ENCODE data around the gene HCN2. TPM values are rescaled to one million over a fixed set of nuclear protein-coding genes. Genes with fewer than 3 reads are reported as not detected.

Gene HCN2
- total RNA-seq, 2 donors from 2014 or later, result 0.17 to 0.40 TPM

DNA sequence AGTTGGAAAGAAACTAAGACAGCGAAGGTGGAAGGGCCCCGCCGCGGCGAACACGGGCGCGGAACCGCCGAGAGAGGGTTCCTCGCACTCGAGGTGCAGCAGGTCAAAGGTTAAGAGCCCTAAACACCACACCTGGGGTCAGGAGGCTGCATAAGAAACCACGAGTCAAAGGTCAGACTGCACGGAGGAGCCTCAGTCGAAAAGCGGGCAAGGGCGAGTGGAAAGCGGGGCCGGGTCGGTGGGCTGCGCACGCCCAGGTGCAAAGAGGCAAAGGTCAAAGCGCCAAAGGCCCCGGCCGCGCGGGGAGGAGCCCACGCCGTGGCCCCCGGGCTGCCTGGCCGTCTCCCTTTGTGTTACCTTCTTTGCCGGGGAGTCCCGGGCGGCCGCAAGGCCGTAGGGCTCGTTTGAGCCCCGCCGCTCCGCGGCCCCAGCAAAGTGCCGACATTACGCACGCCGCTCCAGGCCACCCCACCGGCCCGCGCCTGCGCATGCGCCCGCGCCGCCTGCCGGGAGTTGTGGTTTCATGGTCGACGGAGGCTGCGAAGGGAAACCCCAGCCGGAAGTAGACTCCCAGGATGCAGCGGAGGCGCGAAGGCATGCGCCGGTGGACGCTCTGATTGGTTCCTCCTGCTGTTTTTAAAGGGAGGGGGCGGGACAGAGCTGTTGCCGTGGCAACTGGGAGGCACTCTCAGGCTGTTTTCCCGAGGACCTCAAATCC lies 43.5 kb downstream of the HCN2 start, which contains the start of gene POLRMT:
TSS of gene POLRMT (minus strand) at position 470 of the 718 bp plus-strand sequence. CDS start at position 445, 25 bp downstream.
- intact Hi-C loops (cut with DNase I), result no loop called here
- H3K27ac ChIP-seq, result peak within 1 kb of the TSS; percentile 76

DNA sequence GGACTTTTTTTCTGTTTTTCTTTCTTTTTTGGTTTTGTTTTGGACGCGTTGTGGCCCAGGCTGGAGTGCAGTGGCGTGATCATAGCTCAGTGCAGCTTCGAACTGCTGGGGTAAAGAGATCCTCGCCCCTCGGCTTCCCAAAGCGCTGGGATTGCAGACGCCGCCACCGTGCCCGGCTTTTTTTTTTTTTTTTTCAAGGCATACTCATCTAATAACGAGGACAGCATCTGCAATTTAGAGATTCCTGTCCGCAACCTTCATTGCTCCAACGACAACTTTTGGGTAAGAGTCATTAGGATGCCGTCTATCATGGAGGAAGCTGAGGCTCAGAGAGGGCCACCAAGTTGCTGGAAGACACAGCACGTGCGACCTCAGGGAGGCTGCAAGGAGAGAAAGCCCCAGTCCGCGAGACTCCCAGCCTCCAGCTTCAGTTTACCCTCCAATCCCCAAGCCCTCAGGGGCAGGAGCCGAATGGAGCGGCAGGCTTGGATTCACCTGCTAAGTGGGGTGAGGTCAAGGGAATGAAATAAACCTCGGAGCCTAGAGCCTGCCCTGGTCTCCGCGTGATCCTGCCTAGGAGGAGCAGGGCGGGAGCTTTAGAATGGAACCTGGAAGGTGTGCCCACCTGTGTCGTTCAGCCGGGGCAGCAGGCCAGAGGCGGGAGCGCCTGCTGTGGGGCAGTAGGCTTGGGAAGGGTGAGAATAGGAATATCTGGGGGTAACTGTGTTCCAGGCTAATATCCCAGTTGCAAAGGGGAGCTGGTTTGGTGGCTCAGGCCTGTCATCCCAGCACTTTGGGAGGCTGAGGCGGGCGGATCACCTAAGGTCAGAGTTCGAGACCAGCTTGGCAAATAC lies 44.3 kb downstream of the HCN2 start:
- no peaks in the 10 kb centered on the region for H3K27me3 ChIP-seq
- peaks cover 11% of the 10 kb centered on the region for H3K4me1 ChIP-seq
- peak overlapping the region; percentile 44 for H3K27ac ChIP-seq
- no peak for DNase-seq
- H3K36me3 ChIP-seq, result no peaks in the 10 kb centered on the region
- TF ChIP-seq, protein P1, sequence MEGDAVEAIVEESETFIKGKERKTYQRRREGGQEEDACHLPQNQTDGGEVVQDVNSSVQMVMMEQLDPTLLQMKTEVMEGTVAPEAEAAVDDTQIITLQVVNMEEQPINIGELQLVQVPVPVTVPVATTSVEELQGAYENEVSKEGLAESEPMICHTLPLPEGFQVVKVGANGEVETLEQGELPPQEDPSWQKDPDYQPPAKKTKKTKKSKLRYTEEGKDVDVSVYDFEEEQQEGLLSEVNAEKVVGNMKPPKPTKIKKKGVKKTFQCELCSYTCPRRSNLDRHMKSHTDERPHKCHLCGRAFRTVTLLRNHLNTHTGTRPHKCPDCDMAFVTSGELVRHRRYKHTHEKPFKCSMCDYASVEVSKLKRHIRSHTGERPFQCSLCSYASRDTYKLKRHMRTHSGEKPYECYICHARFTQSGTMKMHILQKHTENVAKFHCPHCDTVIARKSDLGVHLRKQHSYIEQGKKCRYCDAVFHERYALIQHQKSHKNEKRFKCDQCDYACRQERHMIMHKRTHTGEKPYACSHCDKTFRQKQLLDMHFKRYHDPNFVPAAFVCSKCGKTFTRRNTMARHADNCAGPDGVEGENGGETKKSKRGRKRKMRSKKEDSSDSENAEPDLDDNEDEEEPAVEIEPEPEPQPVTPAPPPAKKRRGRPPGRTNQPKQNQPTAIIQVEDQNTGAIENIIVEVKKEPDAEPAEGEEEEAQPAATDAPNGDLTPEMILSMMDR (IDR thresholded peaks at IDR 0.05), result no peak
- peak overlapping the region; percentile 98 for H3K4me3 ChIP-seq
- H3K9ac ChIP-seq (ENCODE audit: low read depth in 2 of 2, low read length in 2 of 2), result peak overlapping the region; percentile 69 to 71
- no peaks in the 10 kb centered on the region for H3K9me3 ChIP-seq
- intact Hi-C loops (cut with DNase I), result no loop called here

More for the DNA sequence above, 43.5 kb downstream of the HCN2 start, which contains the start of gene POLRMT:
- Histone ChIP-seq H3K4me1 (peaks cover 11% of the 10 kb centered on the region), H3K27me3 (no peaks in the 10 kb centered on the region), H3K36me3 (no peaks in the 10 kb centered on the region), H3K9ac (ENCODE audit: low read depth in 2 of 2, low read length in 2 of 2) (peak within 1 kb of the TSS; percentile 91 to 92), H3K9me3 (no peaks in the 10 kb centered on the region), H3K4me3 (peak within 1 kb of the TSS; percentile 98)
- peak; percentile 99 for DNase-seq
- TF ChIP-seq, protein P1 (IDR thresholded peaks at IDR 0.05), result no peak

DNA sequence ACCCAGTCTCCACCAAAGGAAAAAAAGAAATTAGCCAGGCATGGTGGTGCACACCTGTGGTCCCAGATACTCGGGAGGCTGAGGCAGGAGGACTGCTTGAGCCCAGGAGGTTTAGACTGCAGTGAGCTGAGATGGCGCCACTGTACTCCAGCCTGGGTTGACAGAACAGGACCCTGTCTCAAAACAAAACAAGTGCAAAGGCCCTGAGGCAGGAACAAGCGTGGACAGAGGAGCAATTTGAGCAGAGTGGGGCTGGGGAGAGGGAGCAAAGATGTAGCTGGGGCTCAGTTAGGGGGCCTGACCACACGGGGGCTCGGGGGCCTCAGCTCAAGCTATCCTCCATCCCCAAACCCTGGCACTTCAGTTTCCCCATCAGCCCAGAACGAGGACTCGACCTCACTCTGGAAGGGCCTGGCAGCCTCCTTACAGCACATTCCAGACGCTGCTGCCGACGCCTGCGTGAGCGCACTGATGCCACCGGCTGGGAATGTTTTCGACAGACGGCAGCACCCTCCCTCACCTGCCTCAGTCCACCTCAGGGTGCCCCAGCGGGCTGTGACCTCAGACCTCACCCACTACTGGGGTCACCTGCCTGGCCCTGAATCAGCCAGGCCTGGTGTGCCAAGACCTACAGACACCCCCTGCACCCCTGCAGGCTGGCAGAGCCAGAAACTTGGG lies 45.4 kb downstream of the HCN2 start:
- TF ChIP-seq, protein P1 (IDR thresholded peaks at IDR 0.05), result no peak
- Histone ChIP-seq H3K9ac (ENCODE audit: low read depth in 2 of 2, low read length in 2 of 2) (no peak overlapping the region), H3K27ac (no peak overlapping the region), H3K4me1 (peaks cover 11% of the 10 kb centered on the region), H3K4me3 (no peak overlapping the region), H3K9me3 (no peaks in the 10 kb centered on the region), H3K36me3 (no peaks in the 10 kb centered on the region), H3K27me3 (no peaks in the 10 kb centered on the region)
- intact Hi-C loops (cut with DNase I), result no loop called here
- DNase-seq, result no peak

DNA sequence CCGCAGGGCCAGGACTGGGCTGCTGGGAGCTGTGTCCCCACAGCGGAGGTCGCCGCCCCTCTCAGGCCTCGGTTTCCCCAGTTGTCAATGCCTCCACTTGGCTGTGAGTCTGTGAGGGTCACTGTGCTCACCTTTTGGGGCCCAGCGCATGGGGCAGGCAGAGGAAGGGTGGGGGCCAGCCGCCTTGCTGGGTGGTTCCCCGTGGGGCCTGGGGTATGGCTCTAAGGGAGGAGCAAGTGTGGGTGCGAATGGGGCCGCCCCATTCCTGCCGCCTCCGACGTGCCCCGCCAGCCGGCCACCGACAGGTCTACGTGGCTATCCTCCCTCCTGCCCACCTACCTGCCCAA lies 49.2 kb downstream of the HCN2 start:
- H3K4me1 ChIP-seq, result no peaks in the 10 kb centered on the region
- H3K36me3 ChIP-seq, result no peaks in the 10 kb centered on the region
- no peaks in the 10 kb centered on the region for H3K27me3 ChIP-seq
- DNase-seq, result no peak
- intact Hi-C loops (cut with DNase I), result no loop called here
- H3K27ac ChIP-seq, result no peak overlapping the region
- H3K9me3 ChIP-seq, result no peaks in the 10 kb centered on the region
- H3K4me3 ChIP-seq, result peak overlapping the region; percentile 39
- TF ChIP-seq, protein P1 (IDR thresholded peaks at IDR 0.05), result no peak
- H3K9ac ChIP-seq (ENCODE audit: low read depth in 2 of 2, low read length in 2 of 2), result no peak overlapping the region

Data from colonic mucosa (tissue), 4 donors.